SIG-M5 (cell line): Measurements from ENCODE around the gene KRTAP4-11.
"Not testable (repeated sequence)": the region's sequence is repeated elsewhere in the genome, so short reads cannot be mapped to it uniquely, and the experiment has no call there.

ENCODE experiments used
- DNase-seq: peaks from one replicate; lab custom pipeline; 2025; lab: John Stamatoyannopoulos, UW

The KRTAP4-11 gene

DNA sequence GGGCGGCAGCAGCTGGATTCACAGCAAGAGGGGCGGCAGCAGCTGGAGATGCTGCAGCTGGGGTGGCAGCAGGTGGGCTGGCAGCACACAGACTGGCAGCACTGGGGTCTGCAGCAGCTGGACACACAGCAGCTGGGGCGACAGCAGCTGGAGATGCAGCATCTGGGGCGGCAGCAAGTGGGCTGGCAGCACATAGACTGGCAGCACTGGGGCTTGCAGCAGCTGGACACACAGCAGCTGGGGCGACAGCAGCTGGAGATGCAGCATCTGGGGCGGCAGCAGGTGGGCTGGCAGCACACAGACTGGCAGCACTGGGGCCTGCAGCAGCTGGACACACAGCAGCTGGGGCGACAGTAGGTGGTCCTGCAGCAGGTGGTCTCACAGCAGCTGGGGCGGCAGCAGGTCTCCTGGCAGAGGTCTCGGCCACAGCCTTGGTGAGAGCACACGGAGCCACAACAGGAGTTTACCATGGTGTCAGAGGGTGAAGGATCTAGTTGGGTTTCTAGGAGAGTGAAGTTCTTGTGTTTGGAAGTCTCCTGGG, at the start of gene KRTAP4-11:
KRTAP4-11 (minus strand) TSS at position 528 of the 541 bp plus-strand sequence; CDS start at position 470, 58 bp downstream.
- DNase-seq, result not testable (repeated sequence)

DNA sequence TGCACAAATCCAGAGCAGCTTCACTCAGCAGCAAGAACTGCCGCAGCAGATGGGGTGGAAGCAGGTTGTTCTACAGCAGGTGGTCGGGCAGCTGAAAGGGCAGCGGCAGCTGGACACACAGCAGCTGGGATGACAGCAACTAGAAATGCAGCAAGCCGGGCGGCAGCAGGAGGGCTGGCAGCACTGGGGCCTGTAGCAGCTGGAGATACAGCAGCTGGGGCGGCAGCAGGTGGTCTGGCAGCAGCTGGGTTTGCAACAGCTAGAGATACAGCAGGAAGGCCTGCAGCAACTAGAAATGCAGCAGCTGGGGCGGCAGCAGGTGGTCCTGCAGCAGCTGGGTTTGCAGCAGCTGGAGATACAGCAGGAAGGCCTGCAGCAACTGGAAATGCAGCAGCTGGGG, 49.4 kb upstream of the KRTAP4-11 start:
- no peak for DNase-seq

DNA sequence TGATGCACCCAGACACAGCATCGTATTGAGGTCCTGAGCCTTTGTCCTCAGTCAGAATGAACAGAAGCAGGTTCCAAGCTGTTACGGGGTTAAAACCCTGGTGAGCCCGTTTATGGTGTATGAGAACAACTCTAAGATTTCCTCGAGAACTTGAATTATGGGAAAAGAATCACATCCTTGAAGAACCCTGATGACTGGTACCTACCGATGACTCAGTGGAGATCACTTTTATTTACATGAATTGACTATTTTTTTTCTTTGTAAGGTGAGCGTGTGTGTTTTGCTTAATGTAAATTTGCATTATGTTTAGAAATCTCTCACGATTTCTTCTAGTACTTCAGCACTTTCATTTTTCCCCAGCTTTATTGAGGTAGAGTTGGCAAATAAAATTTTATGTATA, 45.7 kb upstream of the KRTAP4-11 start:
- DNase-seq, result no peak

DNA sequence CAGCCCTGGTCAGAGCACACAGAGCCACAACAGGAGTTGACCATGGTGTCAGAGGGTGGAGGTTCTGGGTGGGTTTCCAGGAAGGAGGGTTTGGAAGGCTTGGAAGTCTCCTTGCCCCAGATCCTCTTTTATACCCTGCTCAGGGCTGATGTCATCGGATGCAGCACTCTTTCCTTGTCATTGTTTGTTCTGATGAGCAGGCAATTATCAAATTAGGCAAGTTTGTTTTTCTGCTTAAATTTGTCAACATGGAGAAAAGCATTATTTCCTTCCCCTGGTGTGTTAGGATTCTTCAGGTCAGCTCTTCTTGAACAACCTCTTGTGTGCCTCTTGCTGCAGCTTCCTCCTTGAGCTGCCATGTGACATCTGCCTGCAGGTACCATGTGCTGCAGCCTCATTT, 42.5 kb upstream of the KRTAP4-11 start, which contains the start of gene KRTAP4-4:
KRTAP4-4 (minus strand) TSS at position 101 of the 400 bp plus-strand sequence; CDS start at position 44, 57 bp downstream.
- DNase-seq, result no peak

DNA sequence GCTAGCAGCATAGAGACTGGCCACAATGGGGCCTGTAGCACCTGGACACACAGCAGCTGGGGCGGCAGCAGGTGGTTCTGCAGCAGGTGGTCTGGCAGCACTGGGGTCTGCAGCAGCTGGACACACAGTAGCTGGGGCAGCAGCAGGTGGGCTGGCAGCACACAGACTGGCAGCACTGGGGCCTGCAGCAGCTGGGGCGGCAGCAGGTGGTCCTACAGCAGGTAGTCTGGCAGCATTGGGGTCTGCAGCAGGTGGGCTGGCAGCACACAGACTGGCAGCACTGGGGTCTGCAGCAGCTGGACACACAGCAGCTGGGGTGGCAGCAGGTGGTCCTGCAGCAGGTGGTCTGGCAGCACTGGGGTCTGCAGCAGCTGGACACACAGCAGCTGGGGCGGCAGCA, 42.0 kb upstream of the KRTAP4-11 start:
- not testable (repeated sequence) for DNase-seq

DNA sequence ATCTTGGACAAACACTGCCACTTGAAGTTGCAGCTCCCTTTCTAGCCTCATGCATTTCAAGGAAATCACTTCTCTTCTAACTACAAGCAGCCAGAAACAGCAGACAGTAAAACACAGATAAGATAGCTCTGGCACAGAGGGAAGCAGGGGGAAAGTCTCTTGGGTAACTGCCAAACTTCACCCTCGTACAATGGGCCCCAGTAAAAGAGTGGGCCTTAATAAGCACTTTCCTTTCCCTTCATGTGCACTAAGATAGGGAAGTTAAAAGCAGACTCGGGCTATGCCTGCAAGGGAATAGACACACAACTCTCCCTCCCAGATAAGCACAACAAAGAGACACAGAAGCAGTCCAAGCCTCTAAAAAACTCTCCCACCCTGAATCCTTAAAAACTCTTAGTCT, 35.7 kb upstream of the KRTAP4-11 start:
- no peak for DNase-seq

DNA sequence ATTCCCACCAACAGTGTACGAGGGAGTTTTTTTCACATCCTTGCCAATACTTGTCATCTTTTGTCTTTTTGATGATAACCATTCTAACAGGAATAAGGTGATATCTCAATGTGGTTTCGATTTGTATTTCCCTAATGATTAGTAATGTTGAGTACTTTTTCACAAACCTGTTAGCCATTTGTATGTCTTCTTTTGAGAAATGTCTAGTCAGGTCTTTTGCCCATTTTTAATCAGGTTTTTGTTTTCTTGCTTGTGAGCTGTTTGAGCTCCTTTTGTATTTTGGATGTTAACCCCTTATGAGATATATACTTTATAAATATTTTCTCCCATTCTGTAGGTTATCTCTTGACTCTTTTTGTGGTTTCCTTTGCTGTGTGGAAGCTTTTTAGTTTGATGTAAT, 33.4 kb upstream of the KRTAP4-11 start:
- DNase-seq, result no peak

DNA sequence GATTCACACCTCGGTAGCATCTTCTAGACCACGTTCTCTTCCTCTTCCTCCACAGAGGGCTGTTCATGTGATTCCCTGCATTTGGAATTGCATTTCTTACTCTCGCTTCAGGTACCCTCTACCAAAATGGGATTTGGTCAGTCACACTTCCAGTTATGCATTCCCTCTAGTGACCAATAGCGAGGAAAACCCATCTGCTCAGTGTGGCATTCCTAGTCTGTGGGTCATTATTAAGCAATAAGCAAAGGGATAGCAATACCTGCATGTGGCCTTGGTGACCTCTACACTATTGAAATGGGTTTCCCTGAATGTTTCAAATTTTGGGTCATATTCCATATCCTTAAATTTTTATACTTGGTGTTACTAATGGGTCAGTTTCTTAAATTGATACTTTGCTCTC, 31.9 kb upstream of the KRTAP4-11 start:
- DNase-seq, result no peak

DNA sequence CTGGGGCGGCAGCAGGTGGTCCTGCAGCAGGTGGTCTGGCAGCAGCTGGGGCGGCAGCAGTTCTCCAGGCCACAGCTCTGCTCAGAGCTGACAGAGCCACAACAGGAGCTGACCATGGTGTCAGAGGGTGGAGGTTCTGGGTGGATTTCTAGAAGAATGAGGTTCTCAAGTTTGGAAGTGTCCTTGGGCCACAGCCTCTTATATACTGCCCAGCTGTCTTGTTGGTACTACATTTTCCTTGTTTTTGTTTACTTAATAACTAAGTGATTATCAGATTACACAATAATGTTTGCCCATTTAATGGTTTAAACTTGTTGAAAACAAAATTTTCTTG, 31.4 kb upstream of the KRTAP4-11 start, which contains the start of gene KRTAP4-5:
KRTAP4-5 (minus strand) TSS at position 174 of the 334 bp plus-strand sequence; CDS start at position 116, 58 bp downstream.
- no peak for DNase-seq

DNA sequence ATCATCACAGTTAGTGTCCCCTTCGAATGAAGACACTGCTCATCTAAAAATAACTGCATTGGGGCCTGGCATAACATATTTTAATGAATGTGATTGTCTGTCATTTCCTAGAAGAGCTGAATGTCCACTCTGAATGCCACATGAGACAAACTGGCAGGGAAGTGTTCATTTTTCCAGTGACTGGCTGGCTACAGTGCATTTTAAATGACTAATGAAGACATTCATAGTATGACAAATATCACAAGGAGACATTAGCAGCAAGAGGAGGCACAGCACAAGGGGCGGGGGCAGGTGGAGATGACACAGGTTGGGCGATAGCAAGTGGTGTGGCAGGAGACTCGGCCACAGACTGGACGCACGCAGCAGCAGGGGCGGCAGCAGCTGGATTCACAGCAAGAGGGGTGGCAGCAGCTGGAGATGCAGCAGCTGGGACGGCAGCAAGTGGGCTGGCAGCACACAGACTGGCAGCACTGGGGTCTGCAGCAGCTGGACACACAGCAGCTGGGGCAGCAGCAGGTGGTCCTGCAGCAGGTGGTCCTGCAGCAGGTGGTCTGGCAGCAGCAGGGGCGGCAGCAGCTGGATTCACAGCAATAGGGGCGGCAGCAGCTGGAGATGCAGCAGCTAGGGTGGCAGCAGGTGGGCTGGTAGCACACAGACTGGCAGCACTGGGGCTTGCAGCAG, 30.9 kb upstream of the KRTAP4-11 start:
- not testable (repeated sequence) for DNase-seq

DNA sequence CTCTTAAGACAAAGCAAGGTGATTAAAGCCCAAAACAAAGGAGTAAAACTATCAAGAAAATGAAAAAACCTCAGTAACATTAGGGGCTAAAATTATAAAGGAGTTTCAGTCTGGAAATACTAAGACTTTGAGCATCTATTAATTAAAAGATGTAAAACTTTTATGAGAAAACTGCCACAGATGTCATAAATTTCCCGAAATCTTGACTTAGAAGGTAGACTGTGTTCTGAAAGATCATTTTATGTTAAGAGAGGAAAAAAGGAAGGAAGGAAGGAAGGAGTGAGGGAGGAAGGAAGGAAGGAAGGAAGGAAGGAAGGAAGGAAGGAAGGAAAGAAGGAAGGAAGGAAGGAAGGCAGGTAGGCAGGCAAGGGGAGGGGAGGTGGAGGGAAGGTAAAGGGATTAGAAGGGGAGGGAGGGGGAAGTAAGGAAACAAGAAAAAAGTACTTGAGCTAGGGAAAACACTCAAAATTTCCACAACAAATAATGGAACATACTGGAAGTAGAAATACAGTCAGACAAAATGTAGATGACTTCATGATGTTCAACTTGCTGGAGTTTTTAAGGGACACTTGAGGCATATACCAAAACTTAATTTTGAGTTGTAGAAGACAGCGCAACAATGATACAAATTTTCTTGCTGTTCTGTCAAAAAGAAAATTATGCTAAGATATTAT, 29.5 kb upstream of the KRTAP4-11 start:
- DNase-seq, result no peak

DNA sequence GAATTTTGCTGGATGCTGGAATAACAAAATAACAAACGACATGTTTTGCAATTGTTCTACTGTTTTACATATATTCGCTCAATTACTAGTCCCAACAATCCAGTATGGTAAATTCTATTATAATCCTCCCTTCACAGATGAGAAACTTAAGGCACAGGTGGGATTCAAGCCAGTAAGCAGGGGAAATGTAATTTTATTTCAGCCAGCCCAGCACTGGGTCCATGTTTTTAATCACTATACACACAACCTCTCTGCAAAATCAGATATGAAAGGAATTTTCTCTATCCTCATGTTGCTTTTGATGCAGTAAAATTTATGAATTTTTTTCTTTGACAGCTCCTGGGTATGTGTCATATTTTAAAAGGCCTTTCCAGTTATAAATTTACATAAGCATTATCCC, 27.1 kb upstream of the KRTAP4-11 start:
- no peak for DNase-seq

DNA sequence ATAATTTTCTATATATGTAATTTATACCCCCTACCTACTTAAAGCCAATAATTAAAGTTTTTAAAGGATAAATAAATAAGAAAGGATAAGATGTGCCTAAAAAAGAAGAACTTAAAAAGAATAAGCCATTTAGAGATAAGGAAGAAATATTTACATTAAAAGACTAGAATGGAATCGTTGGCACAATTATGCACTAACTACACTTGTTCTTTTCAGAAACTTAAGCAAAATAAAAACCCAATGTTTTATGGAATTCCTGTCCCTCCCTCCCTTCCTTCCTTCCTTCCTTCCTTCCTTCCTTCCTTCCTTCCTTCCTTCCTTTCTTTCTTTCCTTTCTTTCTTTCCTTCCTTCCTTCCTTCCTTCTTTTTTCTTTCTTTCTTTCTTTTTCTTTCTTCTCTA, 26.7 kb upstream of the KRTAP4-11 start:
- no peak for DNase-seq

DNA sequence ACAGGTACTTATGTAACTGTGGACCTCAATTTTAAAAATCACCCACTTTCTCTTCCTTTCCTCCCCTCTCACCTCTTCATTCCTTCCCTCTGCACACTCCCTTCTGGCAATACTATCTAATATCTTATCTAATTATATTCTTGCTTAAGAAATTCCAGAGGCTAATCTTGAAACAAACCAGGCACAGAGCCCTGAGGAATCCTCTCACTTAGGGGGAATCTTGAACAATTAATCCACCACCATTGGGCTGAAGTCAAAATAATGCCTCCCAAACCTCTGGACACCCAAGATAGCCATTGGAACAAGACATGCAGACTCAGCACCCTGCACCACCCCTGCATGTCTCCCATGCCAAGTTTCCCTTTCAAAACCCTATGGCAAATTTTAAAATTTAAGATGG, 23.2 kb upstream of the KRTAP4-11 start:
- DNase-seq, result no peak

DNA sequence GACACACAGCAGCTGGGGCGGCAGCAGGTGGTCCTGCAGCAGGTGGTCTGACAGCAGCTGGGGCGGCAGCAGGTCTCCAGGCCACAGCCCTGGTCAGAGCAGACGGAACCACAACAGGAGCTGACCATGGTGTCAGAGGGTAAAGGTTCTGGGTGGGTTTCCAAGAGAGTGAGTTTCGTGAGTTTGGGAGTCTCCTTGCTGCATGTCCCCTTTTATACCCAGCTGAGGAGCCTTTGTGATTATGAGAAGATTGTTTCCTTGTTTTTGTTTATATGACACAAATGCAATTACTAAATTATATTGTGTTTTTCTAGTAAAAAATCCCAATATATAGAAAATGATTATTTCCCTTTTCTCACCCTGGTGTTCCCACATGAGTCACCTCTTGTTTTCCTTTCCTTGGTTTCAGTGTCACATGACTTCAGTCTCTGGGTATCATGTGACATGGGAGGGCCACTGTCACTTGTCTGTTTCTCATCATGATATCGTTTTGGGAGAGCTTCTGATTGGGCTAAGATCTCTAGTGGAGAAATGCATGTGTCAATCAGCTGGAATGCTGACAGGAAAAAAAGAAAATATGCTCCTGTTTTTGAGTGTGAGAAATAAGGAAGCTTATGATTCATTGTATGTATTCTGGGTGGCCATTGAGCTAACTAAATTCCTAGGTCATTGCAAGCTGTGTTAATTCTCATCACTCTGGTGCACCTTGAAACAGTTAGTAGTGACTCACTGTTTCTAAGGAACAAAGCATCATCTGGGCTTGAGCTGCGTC, 22.4 kb upstream of the KRTAP4-11 start, which contains the start of gene KRTAP4-6:
KRTAP4-6 (minus strand) TSS at position 185 of the 772 bp plus-strand sequence; CDS start at position 128, 57 bp downstream.
- no peak for DNase-seq

DNA sequence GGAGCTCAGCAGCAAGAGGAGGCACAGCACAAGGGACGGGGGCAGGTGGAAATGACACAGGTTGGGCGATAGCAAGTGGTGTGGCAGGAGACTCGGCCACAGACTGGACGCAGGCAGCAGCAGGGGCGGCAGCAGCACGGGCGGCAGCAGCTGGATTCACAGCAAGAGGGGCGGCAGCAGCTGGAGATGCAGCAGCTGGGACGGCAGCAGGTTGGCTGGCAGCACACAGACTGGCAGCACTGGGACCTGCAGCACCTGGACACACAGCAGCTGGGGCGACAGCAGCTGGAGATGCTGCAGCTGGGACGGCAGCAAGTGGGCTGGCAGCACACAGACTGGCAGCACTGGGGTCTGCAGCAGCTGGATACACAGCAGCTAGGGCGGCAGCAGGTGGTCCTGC, 21.7 kb upstream of the KRTAP4-11 start:
- not testable (repeated sequence) for DNase-seq

DNA sequence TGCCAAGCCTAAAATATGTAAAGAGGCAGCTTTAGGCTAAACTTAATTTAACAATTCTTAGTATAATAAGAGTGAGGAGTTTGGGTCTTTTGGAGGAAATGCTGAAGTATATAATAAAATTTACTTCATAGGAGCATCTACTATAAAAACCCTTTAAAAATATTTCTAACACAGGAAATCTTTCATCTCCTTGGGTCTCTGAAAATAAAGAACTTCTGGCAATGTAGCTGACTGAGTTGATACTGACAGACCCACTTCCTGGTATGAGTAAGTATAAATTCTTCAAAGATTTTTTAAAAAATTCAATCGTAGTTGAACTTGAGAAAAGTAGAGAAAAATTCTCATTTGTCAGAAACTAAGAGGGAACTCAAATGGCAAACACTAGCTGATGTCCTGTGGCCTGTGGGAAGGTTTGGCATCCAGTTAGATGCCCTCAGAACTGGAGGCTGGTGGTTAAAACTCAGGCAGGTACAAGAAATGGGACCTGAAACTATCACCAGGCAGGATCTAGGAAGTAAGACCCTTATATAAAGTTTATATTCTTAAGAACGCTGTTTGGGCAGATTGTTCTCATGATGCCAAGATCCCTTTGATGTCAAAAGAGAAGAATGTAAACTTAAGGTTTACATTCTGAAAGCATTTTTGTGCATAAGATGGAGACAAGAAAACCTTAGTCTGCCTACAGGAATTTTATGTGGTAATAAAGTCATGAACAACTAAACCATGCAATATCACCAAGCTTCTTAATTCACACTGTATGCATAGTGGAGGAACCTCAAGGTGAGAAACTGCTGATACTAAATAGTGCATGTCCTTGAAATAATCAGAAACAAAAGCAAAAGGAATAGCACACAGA, 15.9 kb upstream of the KRTAP4-11 start:
- no peak for DNase-seq

DNA sequence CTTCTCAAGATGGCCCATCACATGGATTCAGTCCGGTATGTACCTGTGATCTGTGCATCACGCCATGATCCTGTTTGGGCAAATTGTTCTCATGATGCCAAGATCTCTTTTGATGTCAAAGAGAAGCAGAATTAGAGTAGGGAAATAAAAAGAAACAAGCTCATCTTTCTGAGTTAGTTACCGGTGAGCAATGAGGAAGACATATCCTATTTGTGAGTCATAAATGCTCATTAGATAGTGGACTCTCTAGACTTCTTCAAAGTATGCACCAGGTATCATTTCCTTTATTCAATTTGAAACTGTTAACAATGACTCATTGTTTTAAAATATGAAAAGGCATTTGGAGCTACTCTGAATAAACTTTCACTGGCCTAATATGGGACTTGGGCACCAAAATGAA, 13.8 kb upstream of the KRTAP4-11 start:
- no peak for DNase-seq

DNA sequence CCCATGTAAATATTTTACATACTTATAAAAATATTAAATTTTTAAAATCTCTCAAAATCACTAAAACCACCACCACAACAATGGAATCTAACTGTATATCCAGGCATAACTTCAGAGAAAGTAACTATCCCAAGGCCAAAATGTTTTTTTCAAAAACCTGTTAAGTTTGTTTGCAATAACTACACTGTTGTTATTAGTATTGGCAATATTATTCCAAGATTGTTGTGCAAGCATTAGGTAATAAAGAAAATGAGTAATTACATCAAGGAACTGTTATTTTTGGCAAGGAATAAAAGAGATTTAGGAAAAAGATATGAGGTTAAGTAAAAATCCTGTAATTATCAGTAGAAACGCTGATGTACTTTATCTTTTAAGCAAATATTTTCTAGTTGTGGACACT, 9.2 kb upstream of the KRTAP4-11 start:
- no peak for DNase-seq

DNA sequence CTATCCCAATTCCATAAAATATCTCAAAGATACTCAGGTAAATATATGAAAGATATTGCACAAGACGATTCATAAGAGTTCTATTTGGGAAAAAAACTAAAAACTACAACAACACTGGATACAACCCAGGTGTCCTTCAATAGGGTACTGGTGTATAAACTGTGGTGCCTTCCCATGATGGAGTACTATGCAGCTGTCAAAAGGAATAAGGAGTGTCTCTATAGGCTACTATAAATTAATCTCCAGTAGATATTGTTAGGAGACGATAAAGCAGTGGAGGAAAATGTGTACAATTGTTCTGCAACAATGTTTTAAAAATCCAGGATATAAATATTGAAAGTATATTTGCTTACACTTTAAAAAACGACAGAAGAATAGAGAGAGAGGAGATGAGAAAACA, 8.2 kb upstream of the KRTAP4-11 start:
- DNase-seq, result no peak

DNA sequence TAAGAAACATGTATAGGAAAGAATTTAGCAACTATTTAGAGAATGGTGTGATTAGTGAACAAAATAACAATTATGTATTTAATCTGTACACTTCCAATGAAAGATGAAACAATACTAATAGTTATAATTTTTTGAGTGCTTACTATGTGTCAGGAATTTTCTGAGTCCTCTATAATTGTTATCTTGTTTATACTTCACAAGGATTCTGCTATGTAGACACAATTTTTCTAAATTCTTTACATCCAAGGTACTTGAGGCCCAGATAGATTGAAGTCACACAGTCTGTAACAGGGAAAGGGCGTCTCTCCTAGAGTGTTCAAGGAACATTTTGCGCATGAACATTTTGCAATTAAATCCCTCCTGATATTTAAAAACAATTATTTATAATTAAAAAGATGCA, 6.9 kb upstream of the KRTAP4-11 start:
- no peak for DNase-seq
